ENCODE data around the gene HOXA6. TPM values are rescaled to one million over a fixed set of nuclear protein-coding genes. Genes with fewer than 3 reads are reported as not detected.

The HOXA6 gene
- total RNA-seq, 2 experiments from 2014 or later, result 4.1 to 12.0 TPM

DNA sequence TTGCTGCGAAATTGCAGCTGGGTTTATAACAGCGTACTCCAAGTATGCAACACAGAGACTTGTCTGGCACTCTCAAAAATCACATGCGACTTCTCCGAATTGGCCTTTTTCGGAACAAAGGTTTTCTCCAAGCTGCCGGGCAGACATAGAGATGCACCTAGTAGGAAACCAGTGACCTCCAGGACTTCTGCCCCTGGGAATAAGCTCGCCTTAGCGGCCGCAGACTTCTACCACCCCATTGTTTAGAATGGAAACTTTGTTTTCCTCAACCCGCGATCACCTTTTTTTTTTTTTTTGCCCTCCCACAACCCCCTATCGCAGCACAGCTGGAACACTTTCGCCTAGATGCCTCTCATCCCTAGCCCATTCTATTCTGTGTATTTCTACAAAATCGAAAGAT, 31.5 kb upstream of the HOXA6 start:
- BruUV-seq (replicated peaks), result no TSS peak
- Histone ChIP-seq H4K20me1 (ENCODE audit: insufficient read depth, low read length) (no peaks in the 10 kb centered on the region), H2AFZ (ENCODE audit: low read length) (no peak overlapping the region), H3K9me3 (ENCODE audit: low read length) (no peaks in the 10 kb centered on the region), H3K27ac (ENCODE audit: low read depth, low read length, poor library complexity, severe bottlenecking) (no peak overlapping the region), H3K9me2 (ENCODE audit: insufficient read depth, low read length) (no peaks in the 10 kb centered on the region), H3K4me2 (ENCODE audit: low read length) (no peak overlapping the region), H3K4me1 (ENCODE audit: insufficient read depth, low read length, poor library complexity, severe bottlenecking) (no peaks in the 10 kb centered on the region), H3K4me3 (ENCODE audit: low read depth, low read length, poor library complexity, severe bottlenecking) (no peak overlapping the region), H3K79me2 (ENCODE audit: insufficient read depth, low read depth, low read length) (no peaks in the 10 kb centered on the region), H3K36me3 (ENCODE audit: insufficient read depth, low read length) (no peaks in the 10 kb centered on the region)
- intact Hi-C loops (cut with micrococcal nuclease; ENCODE audit: unreplicated experiment), result no loop called here
- DNase-seq (ENCODE audit: low spot score), result no peak
- POLR2A ChIA-PET, result interaction anchor here (0.5 kb wide), 1 partner anchor 312 kb away, joined by 4 read pairs; no protein-coding TSS in a partner anchor
- no peak for TF ChIP-seq EZH2phosphoT487 (IDR thresholded peaks at IDR 0.05; ENCODE audit: borderline replicate concordance, low read depth, low read length)
- TF ChIP-seq, protein P1, sequence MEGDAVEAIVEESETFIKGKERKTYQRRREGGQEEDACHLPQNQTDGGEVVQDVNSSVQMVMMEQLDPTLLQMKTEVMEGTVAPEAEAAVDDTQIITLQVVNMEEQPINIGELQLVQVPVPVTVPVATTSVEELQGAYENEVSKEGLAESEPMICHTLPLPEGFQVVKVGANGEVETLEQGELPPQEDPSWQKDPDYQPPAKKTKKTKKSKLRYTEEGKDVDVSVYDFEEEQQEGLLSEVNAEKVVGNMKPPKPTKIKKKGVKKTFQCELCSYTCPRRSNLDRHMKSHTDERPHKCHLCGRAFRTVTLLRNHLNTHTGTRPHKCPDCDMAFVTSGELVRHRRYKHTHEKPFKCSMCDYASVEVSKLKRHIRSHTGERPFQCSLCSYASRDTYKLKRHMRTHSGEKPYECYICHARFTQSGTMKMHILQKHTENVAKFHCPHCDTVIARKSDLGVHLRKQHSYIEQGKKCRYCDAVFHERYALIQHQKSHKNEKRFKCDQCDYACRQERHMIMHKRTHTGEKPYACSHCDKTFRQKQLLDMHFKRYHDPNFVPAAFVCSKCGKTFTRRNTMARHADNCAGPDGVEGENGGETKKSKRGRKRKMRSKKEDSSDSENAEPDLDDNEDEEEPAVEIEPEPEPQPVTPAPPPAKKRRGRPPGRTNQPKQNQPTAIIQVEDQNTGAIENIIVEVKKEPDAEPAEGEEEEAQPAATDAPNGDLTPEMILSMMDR (conservative IDR thresholded peaks at IDR 0.05; ENCODE audit: low read length), result no peak
- CTCF ChIA-PET (ENCODE audit: unreplicated experiment), result interaction anchor here (0.7 kb wide), 1 partner anchor 23 kb away, joined by 3 read pairs; no protein-coding TSS in a partner anchor

DNA sequence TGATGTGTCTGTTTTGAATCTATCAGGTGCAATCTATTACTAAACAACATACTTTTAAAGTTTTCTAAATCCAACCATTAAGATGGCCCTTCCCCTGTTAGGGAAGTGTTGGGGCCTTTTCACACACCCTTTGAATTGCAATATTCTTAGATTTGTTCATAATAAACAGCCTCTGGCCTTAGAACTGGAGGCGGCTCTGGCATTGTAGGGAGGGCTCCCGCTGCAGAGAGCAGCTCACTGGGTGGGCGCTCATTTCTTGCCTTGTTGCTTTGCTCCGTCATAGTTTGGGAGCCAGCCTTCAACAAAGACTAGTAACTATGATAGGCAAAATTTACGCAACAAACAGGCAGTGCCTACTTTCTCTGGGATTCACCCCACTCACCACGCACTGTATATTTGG, 30.8 kb upstream of the HOXA6 start:
- TF ChIP-seq EZH2phosphoT487 (IDR thresholded peaks at IDR 0.05; ENCODE audit: borderline replicate concordance, low read depth, low read length), result no peak
- TF ChIP-seq, protein P1 (conservative IDR thresholded peaks at IDR 0.05; ENCODE audit: low read length), result no peak
- intact Hi-C loops (cut with micrococcal nuclease; ENCODE audit: unreplicated experiment), result no loop called here
- no TSS peak for BruUV-seq (replicated peaks)
- Histone ChIP-seq H3K9me2 (ENCODE audit: insufficient read depth, low read length) (no peaks in the 10 kb centered on the region), H3K4me1 (ENCODE audit: insufficient read depth, low read length, poor library complexity, severe bottlenecking) (no peaks in the 10 kb centered on the region), H3K4me3 (ENCODE audit: low read depth, low read length, poor library complexity, severe bottlenecking) (no peak overlapping the region), H3K36me3 (ENCODE audit: insufficient read depth, low read length) (no peaks in the 10 kb centered on the region), H3K9me3 (ENCODE audit: low read length) (no peaks in the 10 kb centered on the region), H2AFZ (ENCODE audit: low read length) (no peak overlapping the region), H3K4me2 (ENCODE audit: low read length) (no peak overlapping the region), H3K79me2 (ENCODE audit: insufficient read depth, low read depth, low read length) (no peaks in the 10 kb centered on the region), H4K20me1 (ENCODE audit: insufficient read depth, low read length) (no peaks in the 10 kb centered on the region), H3K27ac (ENCODE audit: low read depth, low read length, poor library complexity, severe bottlenecking) (no peak overlapping the region)
- DNase-seq (ENCODE audit: low spot score), result no peak
- ChIA-PET POLR2A (interaction anchor here (0.5 to 0.6 kb wide), 2 partner anchors 312 to 330 kb away, joined by 4 read pairs; no protein-coding TSS in a partner anchor), CTCF (ENCODE audit: unreplicated experiment) (no interaction called here)

DNA sequence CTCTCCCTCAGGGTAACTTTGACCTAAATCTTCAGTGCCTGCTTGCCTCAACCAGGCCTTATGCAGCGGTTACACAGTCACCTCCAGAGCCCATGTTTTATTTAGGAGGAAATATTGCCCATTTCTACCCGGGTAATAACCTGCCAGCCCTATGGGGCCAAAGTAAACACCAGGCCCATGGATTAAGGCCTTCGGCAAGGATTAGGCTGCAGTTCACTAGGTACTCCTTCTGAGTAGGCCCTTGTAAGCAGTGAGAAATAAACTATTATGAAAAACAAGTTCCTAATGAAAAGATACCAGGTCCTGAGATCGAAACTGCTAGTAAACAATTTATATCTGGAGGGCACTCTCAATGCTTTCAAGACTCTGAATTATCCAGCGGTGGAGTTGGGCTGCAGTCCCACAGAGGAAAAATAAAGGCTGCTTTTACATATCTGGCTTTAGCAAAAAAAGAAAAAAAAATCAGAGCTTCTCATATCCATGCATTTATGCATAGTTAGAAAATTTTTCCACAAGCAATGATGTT, 30.3 kb upstream of the HOXA6 start:
- ChIA-PET CTCF (ENCODE audit: unreplicated experiment) (no interaction called here), POLR2A (interaction anchor here (0.6 kb wide), 2 partner anchors 329 to 1555 kb away, joined by 3 to 4 read pairs; no protein-coding TSS in a partner anchor)
- BruUV-seq (replicated peaks), result no TSS peak
- H3K36me3 ChIP-seq (ENCODE audit: insufficient read depth, low read length), result no peaks in the 10 kb centered on the region
- H3K27ac ChIP-seq (ENCODE audit: low read depth, low read length, poor library complexity, severe bottlenecking), result no peak overlapping the region
- no peak overlapping the region for H2AFZ ChIP-seq (ENCODE audit: low read length)
- no peak for TF ChIP-seq EZH2phosphoT487 (IDR thresholded peaks at IDR 0.05; ENCODE audit: borderline replicate concordance, low read depth, low read length)
- TF ChIP-seq, protein P1 (conservative IDR thresholded peaks at IDR 0.05; ENCODE audit: low read length), result no peak
- no peaks in the 10 kb centered on the region for H3K9me3 ChIP-seq (ENCODE audit: low read length)
- no peaks in the 10 kb centered on the region for H3K4me1 ChIP-seq (ENCODE audit: insufficient read depth, low read length, poor library complexity, severe bottlenecking)
- no peak overlapping the region for H3K4me3 ChIP-seq (ENCODE audit: low read depth, low read length, poor library complexity, severe bottlenecking)
- intact Hi-C loops (cut with micrococcal nuclease; ENCODE audit: unreplicated experiment), result no loop called here
- DNase-seq (ENCODE audit: low spot score), result no peak
- H3K4me2 ChIP-seq (ENCODE audit: low read length), result no peak overlapping the region
- no peaks in the 10 kb centered on the region for H3K79me2 ChIP-seq (ENCODE audit: insufficient read depth, low read depth, low read length)
- no peaks in the 10 kb centered on the region for H3K9me2 ChIP-seq (ENCODE audit: insufficient read depth, low read length)
- no peaks in the 10 kb centered on the region for H4K20me1 ChIP-seq (ENCODE audit: insufficient read depth, low read length)
